ENCODE measurements around the gene ATP2A2. TPM values are rescaled to one million over a fixed set of nuclear protein-coding genes. Genes with fewer than 3 reads are reported as not detected.
A peak's percentile ranks its signal among the peaks of the same experiment; 100 is the strongest.

The ATP2A2 gene
- total RNA-seq, 6 experiments from 2014 or later, result 95.6 to 155 (median 113) TPM

DNA sequence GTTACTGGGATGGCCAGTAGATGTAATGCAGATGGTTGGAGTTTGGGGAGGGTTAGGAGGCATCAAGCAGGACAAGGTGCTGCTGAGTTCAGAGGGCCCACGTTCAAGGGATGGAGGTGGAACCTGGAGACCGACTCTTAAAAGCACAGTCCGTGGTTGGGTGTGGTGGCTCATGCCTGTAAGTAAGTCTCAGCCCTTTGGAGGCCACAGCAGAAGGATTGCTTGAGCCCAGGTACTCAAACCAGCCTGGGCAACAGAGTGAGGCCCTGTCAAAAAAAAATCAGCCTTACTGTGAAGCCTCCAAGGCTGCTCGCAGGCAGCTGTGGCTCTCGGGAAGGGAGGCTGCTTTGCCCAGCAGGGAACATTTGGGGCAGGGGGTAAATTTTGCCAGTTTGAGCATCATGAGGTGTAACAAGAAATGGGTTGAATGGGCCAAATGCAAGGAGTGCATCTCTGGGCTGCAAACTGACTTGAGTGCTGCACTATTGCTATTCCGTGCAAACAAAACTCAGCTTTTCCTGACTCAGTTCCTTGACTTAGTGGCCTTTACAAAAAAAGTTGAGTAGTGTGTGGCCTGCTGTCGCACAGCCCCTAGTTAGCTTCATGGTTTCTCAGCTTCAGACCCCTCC lies 67.5 kb downstream of the ATP2A2 start:
- intact Hi-C loops (cut with DNase I), result loop anchor here in 1 of 2 donors (10.0 kb wide), 1 partner anchor 64 kb away; the partner anchor contains the start of gene ATP2A2
- ATAC-seq (no peak), DNase-seq (no peak)
- TF ChIP-seq POLR2A (IDR thresholded peaks at IDR 0.05), result no peak
- TF ChIP-seq, protein P1, sequence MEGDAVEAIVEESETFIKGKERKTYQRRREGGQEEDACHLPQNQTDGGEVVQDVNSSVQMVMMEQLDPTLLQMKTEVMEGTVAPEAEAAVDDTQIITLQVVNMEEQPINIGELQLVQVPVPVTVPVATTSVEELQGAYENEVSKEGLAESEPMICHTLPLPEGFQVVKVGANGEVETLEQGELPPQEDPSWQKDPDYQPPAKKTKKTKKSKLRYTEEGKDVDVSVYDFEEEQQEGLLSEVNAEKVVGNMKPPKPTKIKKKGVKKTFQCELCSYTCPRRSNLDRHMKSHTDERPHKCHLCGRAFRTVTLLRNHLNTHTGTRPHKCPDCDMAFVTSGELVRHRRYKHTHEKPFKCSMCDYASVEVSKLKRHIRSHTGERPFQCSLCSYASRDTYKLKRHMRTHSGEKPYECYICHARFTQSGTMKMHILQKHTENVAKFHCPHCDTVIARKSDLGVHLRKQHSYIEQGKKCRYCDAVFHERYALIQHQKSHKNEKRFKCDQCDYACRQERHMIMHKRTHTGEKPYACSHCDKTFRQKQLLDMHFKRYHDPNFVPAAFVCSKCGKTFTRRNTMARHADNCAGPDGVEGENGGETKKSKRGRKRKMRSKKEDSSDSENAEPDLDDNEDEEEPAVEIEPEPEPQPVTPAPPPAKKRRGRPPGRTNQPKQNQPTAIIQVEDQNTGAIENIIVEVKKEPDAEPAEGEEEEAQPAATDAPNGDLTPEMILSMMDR (IDR thresholded peaks at IDR 0.05), result no peak
- Histone ChIP-seq H3K27me3 (no peaks in the 10 kb centered on the region), H3K4me1 (no peaks in the 10 kb centered on the region), H3K36me3 (peaks cover 29 to 77% (median 53%) of the 10 kb centered on the region in 4 donors), H3K9me3 (no peaks in the 10 kb centered on the region), H3K27ac (no peak overlapping the region), H3K4me3 (no peak overlapping the region)
- 94% methylated on average over 4 of the region's 7 CpGs for WGBS (ENCODE audit: insufficient coverage, low coverage, low lambda C conversion rate, missing lambda C conversion rate)

GRCh38 chr12:110349096-110349495 lies 68.0 kb downstream of the ATP2A2 start:
- H3K27ac ChIP-seq, result no peak overlapping the region
- H3K36me3 ChIP-seq, result peaks cover 25 to 71% (median 48%) of the 10 kb centered on the region in 4 donors
- DNase-seq (no peak), ATAC-seq (peak in 1 of 4 donors; percentile 6)
- no peaks in the 10 kb centered on the region for H3K27me3 ChIP-seq
- TF ChIP-seq, protein P1 (IDR thresholded peaks at IDR 0.05), result no peak
- no peak for TF ChIP-seq POLR2A (IDR thresholded peaks at IDR 0.05)
- WGBS (ENCODE audit: insufficient coverage, low coverage, low lambda C conversion rate, missing lambda C conversion rate), result 81% methylated on average over 3 of the region's 4 CpGs
- intact Hi-C loops (cut with DNase I), result loop anchor here in 1 of 2 donors (10.0 kb wide), 1 partner anchor 64 kb away; the partner anchor contains the start of gene ATP2A2
- no peak overlapping the region for H3K4me3 ChIP-seq
- no peaks in the 10 kb centered on the region for H3K9me3 ChIP-seq
- no peaks in the 10 kb centered on the region for H3K4me1 ChIP-seq

GRCh38 chr12:110349514-110350151 lies 68.6 kb downstream of the ATP2A2 start:
- intact Hi-C loops (cut with DNase I), result loop anchor here in 1 of 2 donors (10.0 kb wide), 1 partner anchor 65 kb away; the partner anchor contains the start of gene ATP2A2
- ATAC-seq, result peak in 3 of 4 donors; percentile 5 to 11 (median 5)
- Histone ChIP-seq H3K27me3 (no peaks in the 10 kb centered on the region), H3K9me3 (no peaks in the 10 kb centered on the region), H3K27ac (no peak overlapping the region), H3K4me3 (no peak overlapping the region), H3K36me3 (peaks cover 24 to 66% (median 42%) of the 10 kb centered on the region in 4 donors), H3K4me1 (no peaks in the 10 kb centered on the region)
- WGBS (ENCODE audit: insufficient coverage, low coverage, low lambda C conversion rate, missing lambda C conversion rate), result 60% methylated on average over 1 of the region's 12 CpGs
- DNase-seq, result no peak
- TF ChIP-seq, protein P1 (IDR thresholded peaks at IDR 0.05), result no peak
- no peak for TF ChIP-seq POLR2A (IDR thresholded peaks at IDR 0.05)

DNA sequence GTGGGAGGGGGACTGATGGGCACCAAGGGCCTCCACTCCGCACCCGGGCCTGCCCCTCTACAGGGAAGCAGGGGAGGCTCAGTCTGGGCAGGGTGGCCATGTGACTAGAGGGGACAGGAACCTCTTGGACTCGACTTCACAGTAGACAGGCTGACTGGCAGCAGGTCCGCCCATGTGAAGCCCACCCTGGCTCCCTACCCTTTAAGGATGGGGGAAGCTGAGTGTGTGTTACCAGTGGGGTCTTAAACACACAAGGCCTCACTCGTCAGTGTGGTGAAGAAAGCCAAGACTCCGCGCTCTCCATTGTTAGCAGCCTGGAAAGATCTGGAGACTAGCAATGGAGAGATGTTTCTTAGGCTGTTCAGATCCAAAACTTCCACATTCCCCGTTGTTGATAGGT lies 70.1 kb downstream of the ATP2A2 start:
- Histone ChIP-seq H3K36me3 (peaks cover 10 to 51% (median 28%) of the 10 kb centered on the region in 4 donors), H3K4me1 (no peaks in the 10 kb centered on the region), H3K9me3 (no peaks in the 10 kb centered on the region), H3K4me3 (no peak overlapping the region), H3K27me3 (no peaks in the 10 kb centered on the region), H3K27ac (no peak overlapping the region)
- 89% methylated on average over 6 of the region's 8 CpGs for WGBS (ENCODE audit: insufficient coverage, low coverage, low lambda C conversion rate, missing lambda C conversion rate)
- intact Hi-C loops (cut with DNase I), result no loop called here
- ATAC-seq (no peak), DNase-seq (no peak)
- TF ChIP-seq, protein P1 (IDR thresholded peaks at IDR 0.05), result no peak

Data from right lobe of liver (tissue), 6 donors.